Endothelial cell of umbilical vein (primary cell): ENCODE results near the gene KRT34. TPM values are rescaled to one million over a fixed set of nuclear protein-coding genes. Genes with fewer than 3 reads are reported as not detected.

Experiments used
- BruUV-seq: library from RNA; stranded (reverse); fragments of 400-500 nt; replicated peaks from 2 replicates; lab custom pipeline; 2021; lab: Mats Ljungman, UMichigan
- CTCF ChIA-PET: fragments of 300-600, 350-600 bp; sonication (Branson Sonifier 250); formaldehyde crosslinking; loops from one replicate; lab custom pipeline; 2021; ENCODE audit warnings: antibody characterized with exemption, inconsistent platforms; lab: Charles Lee
- POLR2A ChIA-PET: fragments of 300-600, 350-600 bp; sonication (Branson Sonifier 250); formaldehyde crosslinking; loops from one replicate; lab custom pipeline; 2021; ENCODE audit warnings: antibody characterized with exemption, inconsistent platforms; lab: Charles Lee
- DNase-seq: peaks from one replicate; pipeline ENCODE4 v3.0.0-alpha.2; 2011; ENCODE audit warnings: low read depth, low spot score
- FAIRE-seq: peaks from 2 replicates; lab custom pipeline; 2011; peaks lifted over from hg19 to GRCh38; lab: Jason Lieb, UNC
- H2AFZ ChIP-seq: 2 replicates; pipeline ENCODE4 v1.6.0; 2012; ENCODE audit warnings: low read depth, low read length, control low read depth, inconsistent platforms
- H3K27ac ChIP-seq: 2 replicates; pipeline ENCODE4 v1.5.1; 2011; ENCODE audit warnings: low read depth, mild to moderate bottlenecking, control low read depth, low read length, moderate library complexity; ENCODE audit not compliant: insufficient read depth
- H3K27me3 ChIP-seq, 2 experiments: 2 replicates each; pipeline versions ENCODE4 v1.6.0 to v1.6.1; 2011; ENCODE audit warnings: low read length in 2 of 2, mixed read lengths in 1 of 2; ENCODE audit not compliant: control insufficient read depth in 2 of 2, insufficient read depth in 2 of 2
- H3K36me3 ChIP-seq, 2 experiments: 2 replicates in 1 of 2; 3 replicates in 1 of 2; pipeline ENCODE4 v1.5.1; 2011; ENCODE audit warnings: low read length in 2 of 2, mild to moderate bottlenecking in 1 of 2, moderate library complexity in 1 of 2; ENCODE audit not compliant: control insufficient read depth in 2 of 2, insufficient read depth in 2 of 2; ENCODE audit errors: extremely low read depth in 1 of 2
- H3K4me1 ChIP-seq: 3 replicates; pipeline ENCODE4 v1.5.1; 2011; ENCODE audit warnings: mild to moderate bottlenecking, low read length; ENCODE audit not compliant: control insufficient read depth, insufficient read depth; ENCODE audit errors: extremely low read depth
- H3K4me2 ChIP-seq: 2 replicates; pipeline ENCODE4 v1.6.1; 2011; ENCODE audit warnings: low read length, control low read depth, mixed read lengths; ENCODE audit not compliant: insufficient read depth
- H3K4me3 ChIP-seq, 3 experiments: fragments of 200-600 bp in 1 of 3; sonication (generic), shearing (Covaris generic) in 1 of 3; replicated peaks in 1 of 3; 2 replicates each; pipeline ENCODE4 v1.5.1; 2011 to 2016; ENCODE audit warnings: control low read depth in 3 of 3, low read length in 3 of 3, mild to moderate bottlenecking in 2 of 3, inconsistent platforms in 1 of 3, low read depth in 1 of 3, moderate library complexity in 1 of 3; ENCODE audit not compliant: insufficient read depth in 1 of 3
- H3K79me2 ChIP-seq: 2 replicates; pipeline ENCODE4 v1.6.0; 2012; ENCODE audit warnings: low read length, inconsistent platforms; ENCODE audit not compliant: control insufficient read depth, insufficient read depth
- H3K9ac ChIP-seq: replicated peaks from 2 replicates; pipeline ENCODE3; 2011; ENCODE audit warnings: low read length, control low read depth; ENCODE audit not compliant: insufficient read depth; ENCODE audit errors: extremely low read depth
- H3K9me1 ChIP-seq: replicated peaks from 3 replicates; pipeline ENCODE4 v1.6.0; 2011; ENCODE audit warnings: mild to moderate bottlenecking, low read length; ENCODE audit not compliant: control insufficient read depth, insufficient read depth; ENCODE audit errors: extremely low read depth
- H3K9me3 ChIP-seq: replicated peaks from 2 replicates; pipeline ENCODE4 v1.5.1; 2012; ENCODE audit warnings: low read length, inconsistent platforms; ENCODE audit not compliant: control insufficient read depth, insufficient read depth
- H4K20me1 ChIP-seq: replicated peaks from 2 replicates; pipeline ENCODE3; 2011; ENCODE audit warnings: mild to moderate bottlenecking, low read length; ENCODE audit not compliant: control insufficient read depth, insufficient read depth; ENCODE audit errors: extremely low read depth
- EZH2 ChIP-seq: IDR thresholded peaks from 2 replicates; pipeline ENCODE4 v1.6.1; 2012; ENCODE audit warnings: borderline replicate concordance, low read depth, mild to moderate bottlenecking, moderate library complexity, low read length, inconsistent platforms; ENCODE audit not compliant: severe bottlenecking
- FOS ChIP-seq: IDR thresholded peaks from 2 replicates; pipeline ENCODE4 v1.6.1; 2011; ENCODE audit warnings: mild to moderate bottlenecking, low read length, moderate library complexity, borderline replicate concordance; ENCODE audit not compliant: insufficient read depth
- GATA2 ChIP-seq: IDR thresholded peaks from 2 replicates; pipeline ENCODE4 v1.7.0; 2011; ENCODE audit warnings: low read depth, mild to moderate bottlenecking, moderate library complexity, mixed read lengths, low read length; ENCODE audit not compliant: insufficient read length, insufficient read depth
- JUN ChIP-seq: IDR thresholded peaks from 2 replicates; pipeline ENCODE4 v1.6.1; 2011; ENCODE audit warnings: borderline replicate concordance, low read depth; ENCODE audit not compliant: insufficient read length, insufficient read depth
- MYC ChIP-seq: IDR thresholded peaks from one replicate; pipeline ENCODE4 v1.6.1; 2011; ENCODE audit warnings: mild to moderate bottlenecking, low read depth, low read length
- POLR2A ChIP-seq: IDR thresholded peaks from 2 replicates; pipeline ENCODE4 v1.6.1; 2012; ENCODE audit warnings: low read depth, mild to moderate bottlenecking, control low read depth, low read length
- POLR2AphosphoS5 ChIP-seq: IDR thresholded peaks from 2 replicates; pipeline ENCODE4 v1.6.1; 2012; ENCODE audit warnings: low read depth, mild to moderate bottlenecking, control low read depth, low read length, moderate library complexity; ENCODE audit not compliant: insufficient read depth
- dilution Hi-C: fragments of 300-500 bp; cut with MboI; formaldehyde crosslinking; loops from one replicate; pipeline ENCODE4 v1.15.0; 2019; ENCODE audit warnings: low sequenced_read_pairs; ENCODE audit not compliant: extremely low pct_ligation_motif_present
- intact Hi-C: fragments of 100-400 bp; cut with micrococcal nuclease; formaldehyde crosslinking; loops from one replicate; pipeline ENCODE4 v1.10.0; 2022
- polyA plus RNA-seq, 4 experiments: library from polyadenylated mRNA; depleted of rRNA in 3 of 4; stranded (reverse) in 3 of 4; unstranded in 1 of 4; fragments of >200 nt; gene quantifications; 2 replicates each; pipeline versions ENCODE4 v1.2.1 to v1.2.3, GENCODE V29; 2011 to 2012; ENCODE audit warnings: missing spikeins in 1 of 4
- total RNA-seq: library from RNA; stranded (reverse); gene quantifications from 2 replicates; pipeline ENCODE4 v1.2.3, GENCODE V29; 2021
- TF ChIP-seq, protein P1 (sequence below), 2 donors: IDR thresholded peaks; 1 replicate in 1 of 2; 2 replicates in 1 of 2; pipeline ENCODE4 v1.5.1; 2011; ENCODE audit warnings: low read length in 2 of 2, mild to moderate bottlenecking in 2 of 2, moderate library complexity in 2 of 2, control low read depth in 1 of 2, inconsistent platforms in 1 of 2, low read depth in 1 of 2; ENCODE audit not compliant: insufficient read depth in 1 of 2; ENCODE audit errors: extremely low read depth in 1 of 2
- TF ChIP-seq, protein P2 (sequence below): IDR thresholded peaks from 2 replicates; pipeline ENCODE4 v1.6.1; 2011; ENCODE audit not compliant: insufficient read depth, insufficient read length

Gene KRT34
- total and polyA plus RNA-seq, 2 donors (not counting 3 experiments of a cell fraction or from before 2014, with no cell fraction given) = not detected

DNA sequence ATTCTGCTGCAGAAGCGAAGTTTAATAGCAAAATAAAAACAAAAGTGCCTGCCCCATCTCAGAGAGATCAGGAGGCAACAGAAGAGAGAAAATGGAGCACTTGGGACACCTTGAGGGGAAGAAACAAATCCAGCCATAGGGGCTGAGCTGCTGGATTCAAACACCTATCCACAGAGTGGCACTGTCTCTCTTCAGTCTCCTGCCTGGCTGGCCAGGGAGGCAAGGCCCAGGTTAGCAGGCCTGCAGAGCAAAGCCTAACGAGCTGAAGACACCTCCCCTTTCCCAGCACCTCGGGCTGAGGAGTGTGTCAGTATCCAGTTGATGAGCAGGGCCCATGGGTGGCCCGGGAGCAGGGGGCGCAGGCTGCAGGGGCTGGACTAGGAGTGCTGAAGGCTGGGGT is 24.1 kb upstream of the KRT34 start:
- no peak overlapping the region for H2AFZ ChIP-seq
- POLR2A ChIA-PET = no interaction called here

More for the DNA sequence above, 24.1 kb upstream of the KRT34 start:
- Histone ChIP-seq H3K9me3 (no peaks in the 10 kb centered on the region), H3K79me2 (no peaks in the 10 kb centered on the region), H3K4me1 (peaks cover 18% of the 10 kb centered on the region), H4K20me1 (no peaks in the 10 kb centered on the region), H3K27ac (no peak overlapping the region), H3K27me3 (no peaks in the 10 kb centered on the region), H3K4me3 (no peak overlapping the region), H3K4me2 (no peak overlapping the region), H3K9ac (no peak overlapping the region), H3K36me3 (no peaks in the 10 kb centered on the region), H3K9me1 (no peaks in the 10 kb centered on the region)
- intact Hi-C loops = loop anchor here (10.0 kb wide), 1 partner anchor 89 kb away; no protein-coding TSS in a partner anchor
- DNase-seq = no peak
- TF ChIP-seq JUN = no peak
- TF ChIP-seq GATA2 = no peak
- no peak for TF ChIP-seq POLR2A
- no peak for TF ChIP-seq POLR2AphosphoS5
- TF ChIP-seq FOS = no peak
- no peak for TF ChIP-seq EZH2
- TF ChIP-seq, protein P1, sequence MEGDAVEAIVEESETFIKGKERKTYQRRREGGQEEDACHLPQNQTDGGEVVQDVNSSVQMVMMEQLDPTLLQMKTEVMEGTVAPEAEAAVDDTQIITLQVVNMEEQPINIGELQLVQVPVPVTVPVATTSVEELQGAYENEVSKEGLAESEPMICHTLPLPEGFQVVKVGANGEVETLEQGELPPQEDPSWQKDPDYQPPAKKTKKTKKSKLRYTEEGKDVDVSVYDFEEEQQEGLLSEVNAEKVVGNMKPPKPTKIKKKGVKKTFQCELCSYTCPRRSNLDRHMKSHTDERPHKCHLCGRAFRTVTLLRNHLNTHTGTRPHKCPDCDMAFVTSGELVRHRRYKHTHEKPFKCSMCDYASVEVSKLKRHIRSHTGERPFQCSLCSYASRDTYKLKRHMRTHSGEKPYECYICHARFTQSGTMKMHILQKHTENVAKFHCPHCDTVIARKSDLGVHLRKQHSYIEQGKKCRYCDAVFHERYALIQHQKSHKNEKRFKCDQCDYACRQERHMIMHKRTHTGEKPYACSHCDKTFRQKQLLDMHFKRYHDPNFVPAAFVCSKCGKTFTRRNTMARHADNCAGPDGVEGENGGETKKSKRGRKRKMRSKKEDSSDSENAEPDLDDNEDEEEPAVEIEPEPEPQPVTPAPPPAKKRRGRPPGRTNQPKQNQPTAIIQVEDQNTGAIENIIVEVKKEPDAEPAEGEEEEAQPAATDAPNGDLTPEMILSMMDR (IDR thresholded peaks at IDR 0.05; ENCODE audit: extremely low read depth in 1 of 2, insufficient read depth in 1 of 2, low read depth in 1 of 2, low read length in 2 of 2) = no peak
- TF ChIP-seq, protein P2, sequence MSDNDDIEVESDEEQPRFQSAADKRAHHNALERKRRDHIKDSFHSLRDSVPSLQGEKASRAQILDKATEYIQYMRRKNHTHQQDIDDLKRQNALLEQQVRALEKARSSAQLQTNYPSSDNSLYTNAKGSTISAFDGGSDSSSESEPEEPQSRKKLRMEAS = no peak
- no peak for TF ChIP-seq MYC
- BruUV-seq = no TSS peak
- CTCF ChIA-PET = interaction anchor here (3.6 kb wide), 1 partner anchor 142 kb away, joined by 20 read pairs; no protein-coding TSS in a partner anchor
- no peak for FAIRE-seq
- dilution Hi-C loops = no loop called here
